ENCODE results near the gene CEP128. TPM values are rescaled to one million over a fixed set of nuclear protein-coding genes. Genes with fewer than 3 reads are reported as not detected.

CEP128 gene
- total RNA-seq, 1 experiment from 2014 or later, result 29.3 TPM

- POLR2A ChIA-PET (ENCODE audit: unreplicated experiment), result interaction anchor here (0.7 kb wide), 1 partner anchor 297 kb away, joined by 7 read pairs; no protein-coding TSS in a partner anchor
- DNase-seq, result no peak
Observed at GRCh38 chr14:80518173-80518572, 423.4 kb downstream of the CEP128 start.

GRCh38 chr14:80507292-80507869 lies 434.2 kb downstream of the CEP128 start:
- POLR2A ChIA-PET (ENCODE audit: unreplicated experiment), result no interaction called here

More at GRCh38 chr14:80518173-80518572, 423.4 kb downstream of the CEP128 start:
- Histone ChIP-seq H4K20me1 (ENCODE audit: insufficient read depth) (no peaks in the 10 kb centered on the region), H2AFZ (no peak overlapping the region), H3K4me2 (no peak overlapping the region), H3K27me3 (ENCODE audit: insufficient read depth, low read depth) (no peaks in the 10 kb centered on the region), H3K27ac (no peak overlapping the region), H3K4me3 (no peak overlapping the region), H3F3A (ENCODE audit: insufficient read depth, low read depth) (no peaks in the 10 kb centered on the region), H3K36me3 (ENCODE audit: low read depth) (no peaks in the 10 kb centered on the region), H3K4me1 (replicated peaks; ENCODE audit: insufficient read depth) (no peaks in the 10 kb centered on the region), H3K9me2 (ENCODE audit: insufficient read depth) (no peaks in the 10 kb centered on the region), H3K9me3 (ENCODE audit: insufficient read depth, low read depth) (no peaks in the 10 kb centered on the region), H3K79me2 (ENCODE audit: low read depth) (no peaks in the 10 kb centered on the region)
- no TSS peak for BruUV-seq (replicated peaks)
- CTCF ChIA-PET, result no interaction called here
- TF ChIP-seq CTCF (conservative IDR thresholded peaks at IDR 0.05) (no peak), EZH2 (IDR thresholded peaks at IDR 0.05; ENCODE audit: low read depth) (no peak)
- intact Hi-C loops (cut with micrococcal nuclease; ENCODE audit: unreplicated experiment), result no loop called here

GRCh38 chr14:80504781-80505180 lies 436.8 kb downstream of the CEP128 start:
- no peak overlapping the region for H3K4me3 ChIP-seq
- no peaks in the 10 kb centered on the region for H3K36me3 ChIP-seq (ENCODE audit: low read depth)
- H2AFZ ChIP-seq, result no peak overlapping the region
- intact Hi-C loops (cut with micrococcal nuclease; ENCODE audit: unreplicated experiment), result no loop called here
- ChIA-PET CTCF (no interaction called here), POLR2A (ENCODE audit: unreplicated experiment) (no interaction called here)
- TF ChIP-seq CTCF (conservative IDR thresholded peaks at IDR 0.05) (no peak), EZH2 (IDR thresholded peaks at IDR 0.05; ENCODE audit: low read depth) (no peak)
- H3K9me3 ChIP-seq (ENCODE audit: insufficient read depth, low read depth), result no peaks in the 10 kb centered on the region; the same call in 1 of the 2 replicates
- H3K4me2 ChIP-seq, result no peak overlapping the region
- no peaks in the 10 kb centered on the region for H4K20me1 ChIP-seq (ENCODE audit: insufficient read depth)
- no peaks in the 10 kb centered on the region for H3K27me3 ChIP-seq (ENCODE audit: insufficient read depth, low read depth)
- no peaks in the 10 kb centered on the region for H3K4me1 ChIP-seq (replicated peaks; ENCODE audit: insufficient read depth)
- no peaks in the 10 kb centered on the region for H3K79me2 ChIP-seq (ENCODE audit: low read depth)
- H3K27ac ChIP-seq, result no peak overlapping the region
- DNase-seq, result no peak
- no peaks in the 10 kb centered on the region for H3F3A ChIP-seq (ENCODE audit: insufficient read depth, low read depth)
- H3K9me2 ChIP-seq (ENCODE audit: insufficient read depth), result no peaks in the 10 kb centered on the region
- no TSS peak for BruUV-seq (replicated peaks)

More at GRCh38 chr14:80507292-80507869, 434.2 kb downstream of the CEP128 start:
- H3K9me3 ChIP-seq (ENCODE audit: insufficient read depth, low read depth), result peaks cover 6% of the 10 kb centered on the region
- no TSS peak for BruUV-seq (replicated peaks)
- no peaks in the 10 kb centered on the region for H3K9me2 ChIP-seq (ENCODE audit: insufficient read depth)
- no peak for DNase-seq
- CTCF ChIA-PET, result no interaction called here
- H3K27ac ChIP-seq, result no peak overlapping the region
- H3K36me3 ChIP-seq (ENCODE audit: low read depth), result no peaks in the 10 kb centered on the region
- no peaks in the 10 kb centered on the region for H3K4me1 ChIP-seq (replicated peaks; ENCODE audit: insufficient read depth)
- no peaks in the 10 kb centered on the region for H3F3A ChIP-seq (ENCODE audit: insufficient read depth, low read depth)
- no peak overlapping the region for H2AFZ ChIP-seq
- no peak overlapping the region for H3K4me2 ChIP-seq
- no peaks in the 10 kb centered on the region for H3K79me2 ChIP-seq (ENCODE audit: low read depth)
- intact Hi-C loops (cut with micrococcal nuclease; ENCODE audit: unreplicated experiment), result no loop called here
- no peak for TF ChIP-seq CTCF (conservative IDR thresholded peaks at IDR 0.05)
- no peak for TF ChIP-seq EZH2 (IDR thresholded peaks at IDR 0.05; ENCODE audit: low read depth)
- H4K20me1 ChIP-seq (ENCODE audit: insufficient read depth), result no peaks in the 10 kb centered on the region
- no peak overlapping the region for H3K4me3 ChIP-seq
- H3K27me3 ChIP-seq (ENCODE audit: insufficient read depth, low read depth), result no peaks in the 10 kb centered on the region

All from PC-9 (cell line).